ENCODE data around the gene MAGEA4. TPM values are rescaled to one million over a fixed set of nuclear protein-coding genes. Genes with fewer than 3 reads are reported as not detected.

MAGEA4 gene
- total and polyA plus RNA-seq, 10 of the 15 experiments (the other 5 are each of a cell fraction or from before 2014, with no cell fraction given) = not detected

GRCh38 chrX:151970027-151970426 is 57.3 kb downstream of the MAGEA4 start:
- H3K9me3 ChIP-seq (replicated peaks; ENCODE audit: control insufficient read depth, insufficient read depth, low read length) = no peaks in the 10 kb centered on the region
- TF ChIP-seq ZBED1 (IDR thresholded peaks at IDR 0.05; ENCODE audit: borderline replicate concordance) = no peak
- ChIA-PET CTCF (no interaction called here), SMC1A (ENCODE audit: uncharacterized antibody, unreplicated experiment) (no interaction called here), POLR2A (no interaction called here), RAD21 (ENCODE audit: unreplicated experiment) (interaction anchor here (0.9 kb wide), 1 partner anchor 77 kb away, joined by 3 read pairs; no protein-coding TSS in a partner anchor)
- no peak overlapping the region for H2AFZ ChIP-seq (ENCODE audit: control insufficient read depth, low read depth, low read length)
- H3K4me3 ChIP-seq = no peak overlapping the region
- H3K27me3 ChIP-seq (replicated peaks in 1 of 2; ENCODE audit: control insufficient read depth in 2 of 2, insufficient read depth in 2 of 2, low read length in 1 of 2) = no peaks in the 10 kb centered on the region
- no peaks in the 10 kb centered on the region for H3K4me1 ChIP-seq (ENCODE audit: control insufficient read depth, insufficient read depth, low read length)
- no peaks in the 10 kb centered on the region for H3K79me2 ChIP-seq (ENCODE audit: control insufficient read depth, insufficient read depth, low read length)
- WGBS (ENCODE audit: insufficient coverage, insufficient replicate concordance, low lambda C conversion rate, missing lambda C conversion rate) = 0% methylated on average over 7 of the region's 7 CpGs
- DNase-seq (ENCODE audit: low read depth, low spot score) (no peak), ATAC-seq (no peak), FAIRE-seq (no peak)
- no peak overlapping the region for H3K4me2 ChIP-seq (ENCODE audit: control insufficient read depth, insufficient read depth)
- intact Hi-C loops (cut with micrococcal nuclease; ENCODE audit: unreplicated experiment) = no loop called here
- H3K36me3 ChIP-seq (ENCODE audit: control insufficient read depth in 2 of 2, insufficient read depth in 2 of 2, low read length in 1 of 2) = no peaks in the 10 kb centered on the region
- in situ Hi-C loops (cut with MboI) = no loop called here
- no peak overlapping the region for H3K27ac ChIP-seq (ENCODE audit: control insufficient read depth, insufficient read depth)
- BruUV-seq (replicated peaks) = no TSS peak
- no peak overlapping the region for H3K9ac ChIP-seq (ENCODE audit: control insufficient read depth, insufficient read depth, low read length)
- H4K20me1 ChIP-seq (ENCODE audit: control insufficient read depth, insufficient read depth) = no peaks in the 10 kb centered on the region

GRCh38 chrX:151970661-151971060 is 58.0 kb downstream of the MAGEA4 start:
- FAIRE-seq = no peak
- no TSS peak for BruUV-seq (replicated peaks)

More at GRCh38 chrX:151970661-151971060, 58.0 kb downstream of the MAGEA4 start:
- Histone ChIP-seq H3K4me1 (ENCODE audit: control insufficient read depth, insufficient read depth, low read length) (no peaks in the 10 kb centered on the region), H3K4me3 (no peak overlapping the region), H3K9ac (ENCODE audit: control insufficient read depth, insufficient read depth, low read length) (no peak overlapping the region), H3K79me2 (ENCODE audit: control insufficient read depth, insufficient read depth, low read length) (no peaks in the 10 kb centered on the region), H2AFZ (ENCODE audit: control insufficient read depth, low read depth, low read length) (no peak overlapping the region), H3K9me3 (replicated peaks; ENCODE audit: control insufficient read depth, insufficient read depth, low read length) (no peaks in the 10 kb centered on the region), H4K20me1 (ENCODE audit: control insufficient read depth, insufficient read depth) (no peaks in the 10 kb centered on the region), H3K27me3 (replicated peaks in 1 of 2; ENCODE audit: control insufficient read depth in 2 of 2, insufficient read depth in 2 of 2, low read length in 1 of 2) (no peaks in the 10 kb centered on the region), H3K36me3 (ENCODE audit: control insufficient read depth in 2 of 2, insufficient read depth in 2 of 2, low read length in 1 of 2) (no peaks in the 10 kb centered on the region), H3K27ac (ENCODE audit: control insufficient read depth, insufficient read depth) (no peak overlapping the region), H3K4me2 (ENCODE audit: control insufficient read depth, insufficient read depth) (no peak overlapping the region)
- ATAC-seq (no peak), DNase-seq (ENCODE audit: low read depth, low spot score) (no peak)
- RAD21 ChIA-PET (ENCODE audit: unreplicated experiment) = no interaction called here
- CTCF ChIA-PET = no interaction called here
- in situ Hi-C loops (cut with MboI) (no loop called here), intact Hi-C loops (cut with micrococcal nuclease; ENCODE audit: unreplicated experiment) (no loop called here)
- SMC1A ChIA-PET (ENCODE audit: uncharacterized antibody, unreplicated experiment) = no interaction called here
- WGBS (ENCODE audit: insufficient coverage, insufficient replicate concordance, low lambda C conversion rate, missing lambda C conversion rate) = 28% methylated on average over 6 of the region's 6 CpGs
- TF ChIP-seq RAD51 (IDR thresholded peaks at IDR 0.05) (no peak), ZNF217 (IDR thresholded peaks at IDR 0.05) (no peak), ZSCAN29 (IDR thresholded peaks at IDR 0.05) (no peak), ZNF622 (IDR thresholded peaks at IDR 0.05) (no peak)
- TF ChIP-seq, protein P1, sequence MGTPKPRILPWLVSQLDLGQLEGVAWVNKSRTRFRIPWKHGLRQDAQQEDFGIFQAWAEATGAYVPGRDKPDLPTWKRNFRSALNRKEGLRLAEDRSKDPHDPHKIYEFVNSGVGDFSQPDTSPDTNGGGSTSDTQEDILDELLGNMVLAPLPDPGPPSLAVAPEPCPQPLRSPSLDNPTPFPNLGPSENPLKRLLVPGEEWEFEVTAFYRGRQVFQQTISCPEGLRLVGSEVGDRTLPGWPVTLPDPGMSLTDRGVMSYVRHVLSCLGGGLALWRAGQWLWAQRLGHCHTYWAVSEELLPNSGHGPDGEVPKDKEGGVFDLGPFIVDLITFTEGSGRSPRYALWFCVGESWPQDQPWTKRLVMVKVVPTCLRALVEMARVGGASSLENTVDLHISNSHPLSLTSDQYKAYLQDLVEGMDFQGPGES (IDR thresholded peaks at IDR 0.05) = no peak
- TF ChIP-seq, protein P2, sequence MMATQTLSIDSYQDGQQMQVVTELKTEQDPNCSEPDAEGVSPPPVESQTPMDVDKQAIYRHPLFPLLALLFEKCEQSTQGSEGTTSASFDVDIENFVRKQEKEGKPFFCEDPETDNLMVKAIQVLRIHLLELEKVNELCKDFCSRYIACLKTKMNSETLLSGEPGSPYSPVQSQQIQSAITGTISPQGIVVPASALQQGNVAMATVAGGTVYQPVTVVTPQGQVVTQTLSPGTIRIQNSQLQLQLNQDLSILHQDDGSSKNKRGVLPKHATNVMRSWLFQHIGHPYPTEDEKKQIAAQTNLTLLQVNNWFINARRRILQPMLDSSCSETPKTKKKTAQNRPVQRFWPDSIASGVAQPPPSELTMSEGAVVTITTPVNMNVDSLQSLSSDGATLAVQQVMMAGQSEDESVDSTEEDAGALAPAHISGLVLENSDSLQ (IDR thresholded peaks at IDR 0.05) = no peak
- POLR2A ChIA-PET = no interaction called here
